Activated naive CD4-positive, alpha-beta T cell treated with anti-CD3 and anti-CD28 coated beads, Interleukin-2, amount 50 U/mL, for 16 hours (primary cell): ENCODE measurements around the gene PHACTR3.

Source experiments
- DNase-seq: peaks from one replicate; pipeline ENCODE4 v3.0.0-alpha.2; 2020

The PHACTR3 gene

DNA sequence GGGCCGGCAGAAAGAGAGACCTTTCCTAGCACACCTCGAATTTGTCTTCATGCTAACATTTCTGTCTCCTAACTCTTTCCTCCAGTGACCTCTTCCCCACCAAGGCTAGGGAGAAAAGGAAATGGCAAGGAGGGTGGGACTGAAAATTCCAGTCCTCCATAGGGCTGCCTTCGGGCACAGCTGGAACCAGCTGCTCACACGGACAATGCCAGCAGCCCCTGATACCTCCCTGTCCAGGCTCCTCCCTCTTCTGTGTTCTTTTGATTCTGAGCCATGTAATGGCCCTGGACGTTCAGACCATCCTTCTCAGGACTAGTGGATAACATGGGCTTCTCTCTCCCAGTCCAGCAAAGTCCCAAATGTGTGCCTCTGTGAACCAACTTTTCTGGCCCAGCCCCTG is 29.1 kb upstream of the PHACTR3 start:
- no peak for DNase-seq

DNA sequence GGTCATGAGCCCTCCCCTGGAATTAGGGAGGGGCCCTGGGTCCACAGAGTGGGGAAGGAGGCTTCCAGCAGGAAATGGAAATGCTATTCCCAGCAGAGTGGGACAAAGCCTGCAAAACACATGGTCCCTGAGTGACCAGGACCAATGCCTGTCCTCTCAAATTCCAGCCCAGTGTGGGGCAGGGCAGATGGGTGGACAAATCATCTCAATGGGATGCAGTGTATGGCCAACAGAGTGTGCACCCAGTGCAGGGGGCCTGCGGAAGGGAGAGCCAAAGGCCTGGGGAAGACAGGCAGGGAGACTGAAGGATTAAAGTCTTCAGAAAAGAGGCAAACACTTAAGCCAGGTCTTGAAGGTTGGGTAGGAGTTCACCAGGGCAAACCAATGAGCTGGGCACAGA is 28.7 kb upstream of the PHACTR3 start:
- DNase-seq, result no peak

DNA sequence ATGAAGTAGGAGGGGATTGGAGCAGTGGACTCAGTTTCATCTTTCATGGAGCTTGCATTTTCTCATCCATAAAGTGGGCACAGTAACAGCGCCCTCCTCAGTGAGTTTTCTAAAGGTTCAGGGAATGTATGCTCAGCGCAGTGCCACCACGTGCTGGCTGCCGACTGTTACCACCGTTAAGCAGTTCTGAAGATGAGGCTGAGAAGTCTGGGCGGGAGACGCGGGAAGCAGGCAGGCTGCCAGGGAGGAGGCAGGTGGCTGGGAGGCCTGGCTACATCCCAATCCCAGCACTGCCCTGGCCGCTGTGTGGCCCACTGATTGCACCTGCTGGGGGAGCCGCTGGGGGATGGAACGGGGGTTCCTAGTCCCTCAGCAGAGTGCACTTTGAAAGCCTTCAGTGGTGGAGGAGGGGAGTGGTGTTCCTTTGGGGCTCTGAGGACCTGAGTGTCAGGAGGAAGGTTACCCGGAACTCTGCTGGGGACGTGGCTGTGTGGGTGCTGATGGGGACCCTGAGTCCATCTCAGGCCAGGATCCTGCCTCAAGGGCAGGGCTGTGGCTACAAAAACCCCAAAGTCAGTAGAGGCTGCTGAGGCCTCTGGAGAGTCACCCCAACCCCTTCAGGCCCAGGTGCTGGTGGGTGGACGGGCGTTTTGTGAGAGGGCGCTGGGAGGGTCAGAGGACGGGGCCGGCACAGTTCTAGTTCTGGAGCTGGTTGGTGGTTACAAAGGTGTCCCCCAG is 28.0 kb upstream of the PHACTR3 start:
- no peak for DNase-seq

DNA sequence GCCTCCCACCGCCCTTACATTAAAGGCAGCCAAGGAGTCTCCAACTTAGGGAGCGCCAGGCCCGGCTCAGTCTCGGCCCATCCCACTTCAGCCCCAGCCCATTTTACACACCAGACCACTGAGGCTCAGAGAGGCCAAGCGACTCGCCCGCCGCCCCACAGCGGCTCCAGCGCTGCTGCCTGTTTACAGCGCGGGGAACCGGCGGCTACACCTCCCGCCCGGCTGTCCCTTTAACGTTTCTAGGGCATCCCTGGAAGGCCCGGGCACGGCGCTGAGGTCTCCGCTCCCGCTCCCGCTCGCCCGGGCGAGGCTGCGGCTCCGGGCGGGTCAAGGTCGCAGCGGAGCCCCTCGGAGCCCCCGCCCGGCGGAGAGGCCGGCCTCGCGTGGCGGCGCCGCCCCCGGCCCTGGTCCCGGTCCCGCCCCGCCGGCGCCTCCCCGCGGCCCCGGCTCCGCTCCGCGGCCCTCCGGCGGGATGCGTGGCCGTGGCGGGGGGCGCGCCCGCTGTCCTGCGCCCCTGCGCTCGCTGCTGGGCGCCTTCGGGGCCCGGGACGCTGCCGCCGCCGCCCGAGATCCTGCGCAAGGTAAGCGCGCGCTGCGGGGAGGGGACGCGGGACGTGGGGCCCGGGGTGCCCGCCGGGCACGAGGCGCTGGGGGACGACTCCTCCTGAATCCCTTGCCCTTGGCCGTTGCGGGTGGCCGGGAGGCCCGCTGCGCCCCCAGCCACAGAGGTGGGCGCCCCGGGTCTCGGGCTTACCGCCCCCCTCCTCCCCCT is 27.1 kb upstream of the PHACTR3 start:
- no peak for DNase-seq

DNA sequence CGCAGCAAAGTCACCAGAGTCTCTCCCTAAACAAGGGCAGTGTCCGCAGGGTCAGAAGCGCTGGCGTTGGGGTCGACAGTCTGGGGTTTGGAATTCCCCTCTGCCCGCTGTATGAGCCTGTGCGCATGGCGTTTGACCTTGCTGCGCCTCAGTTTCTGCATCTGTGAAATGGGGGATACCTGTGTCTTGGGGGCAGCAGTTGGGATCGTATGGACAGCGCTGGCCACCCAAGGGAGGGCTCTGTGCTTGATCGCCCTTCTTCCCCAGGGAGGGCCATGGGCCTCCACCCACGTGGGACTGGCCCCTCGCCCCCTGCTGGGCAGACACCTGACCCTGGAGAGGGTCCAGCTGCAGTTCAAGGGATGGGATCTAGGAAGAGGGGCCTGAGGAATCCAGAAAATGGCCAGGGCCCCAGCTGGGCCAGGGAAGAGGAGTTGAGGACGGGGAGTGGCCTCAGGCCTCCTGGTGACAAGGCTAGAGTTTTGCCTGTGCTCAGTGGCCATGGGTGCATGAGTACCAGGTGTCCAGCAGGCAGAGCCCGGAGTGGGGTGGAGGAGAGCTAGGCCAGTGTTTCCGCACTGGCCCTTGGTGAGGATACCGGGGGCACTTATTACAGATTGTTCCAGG is 26.4 kb upstream of the PHACTR3 start:
- DNase-seq, result no peak

DNA sequence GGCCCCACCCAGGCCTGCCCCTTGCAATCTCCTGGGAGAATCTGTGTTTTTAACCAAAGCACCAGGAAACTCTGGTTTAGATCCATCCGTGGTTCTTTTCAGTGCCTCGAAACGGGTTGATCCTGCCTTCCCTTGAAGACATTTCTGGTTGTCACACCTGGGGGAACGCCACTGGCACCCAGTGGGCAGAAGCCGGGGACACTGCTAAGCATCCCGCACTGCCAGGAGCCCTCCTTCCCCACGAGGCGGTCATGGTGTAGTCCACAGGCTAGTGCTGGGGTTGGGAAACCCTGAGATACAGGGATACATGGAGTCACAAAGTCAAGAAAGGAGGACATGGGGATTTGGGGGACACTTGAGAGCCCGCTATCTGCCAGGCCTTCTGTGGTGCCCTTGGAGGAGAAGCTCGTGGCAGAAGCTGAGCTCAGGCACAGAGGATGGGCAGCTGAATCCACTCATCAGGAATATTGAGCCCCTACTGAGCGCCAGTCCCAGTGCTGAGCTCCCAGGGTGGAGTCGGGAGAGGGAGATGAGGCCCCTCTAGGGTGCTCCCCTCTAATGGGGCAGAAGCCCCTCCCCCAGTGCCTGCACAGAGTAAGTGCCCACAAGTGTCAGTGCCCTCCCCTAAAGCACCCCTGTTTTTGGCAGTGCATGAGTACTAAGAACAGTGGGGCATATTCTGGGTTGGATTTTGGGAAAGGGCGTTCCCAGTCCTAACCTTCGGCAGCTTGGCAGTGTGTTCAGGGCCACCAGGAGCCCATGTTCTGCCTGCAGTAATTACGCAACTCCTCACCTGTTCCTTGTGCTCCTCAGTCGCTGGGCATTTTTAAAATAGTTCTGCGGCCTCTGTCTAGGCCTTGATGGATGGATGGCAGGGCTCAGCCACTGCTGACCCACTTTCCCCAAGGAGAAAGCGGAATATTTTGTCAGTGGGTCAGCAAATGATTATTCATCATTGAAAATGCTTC is 25.6 kb upstream of the PHACTR3 start:
- no peak for DNase-seq

DNA sequence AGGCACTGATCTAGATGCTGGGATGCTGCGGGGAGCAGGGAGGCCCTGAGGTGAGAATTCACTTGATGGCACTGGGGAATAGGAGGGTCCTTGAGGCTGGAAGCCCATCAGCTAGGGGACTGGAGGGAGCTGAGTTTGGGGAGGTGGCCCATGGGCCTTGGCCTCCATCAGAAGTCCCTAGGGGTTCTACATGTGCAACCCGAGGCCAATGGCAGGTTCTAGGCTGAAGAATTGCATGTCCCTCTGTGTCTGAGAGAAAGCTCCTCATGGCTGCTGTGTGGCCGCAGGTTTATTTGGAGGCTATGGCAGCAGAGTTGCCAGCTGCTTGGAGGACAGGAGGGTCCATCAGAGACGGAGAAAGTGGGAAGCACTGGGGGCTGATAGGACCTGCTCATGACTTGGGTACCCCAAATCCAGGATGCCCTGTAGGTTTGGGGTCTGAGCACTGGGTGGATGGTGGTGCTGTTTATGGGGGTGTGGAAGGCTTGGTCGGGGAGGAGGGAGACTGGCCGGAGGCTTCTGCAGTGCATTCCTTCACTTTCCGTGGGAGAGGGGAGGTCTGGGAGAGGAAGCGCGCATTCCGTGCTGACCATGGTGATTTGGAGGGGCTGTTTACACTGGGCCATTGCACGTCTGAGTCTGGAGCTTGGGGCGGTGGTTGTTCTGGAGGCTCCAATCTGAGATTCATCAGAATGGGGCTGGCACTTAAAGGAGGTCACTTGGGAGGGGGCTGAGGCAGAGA is 24.8 kb upstream of the PHACTR3 start:
- DNase-seq, result no peak

DNA sequence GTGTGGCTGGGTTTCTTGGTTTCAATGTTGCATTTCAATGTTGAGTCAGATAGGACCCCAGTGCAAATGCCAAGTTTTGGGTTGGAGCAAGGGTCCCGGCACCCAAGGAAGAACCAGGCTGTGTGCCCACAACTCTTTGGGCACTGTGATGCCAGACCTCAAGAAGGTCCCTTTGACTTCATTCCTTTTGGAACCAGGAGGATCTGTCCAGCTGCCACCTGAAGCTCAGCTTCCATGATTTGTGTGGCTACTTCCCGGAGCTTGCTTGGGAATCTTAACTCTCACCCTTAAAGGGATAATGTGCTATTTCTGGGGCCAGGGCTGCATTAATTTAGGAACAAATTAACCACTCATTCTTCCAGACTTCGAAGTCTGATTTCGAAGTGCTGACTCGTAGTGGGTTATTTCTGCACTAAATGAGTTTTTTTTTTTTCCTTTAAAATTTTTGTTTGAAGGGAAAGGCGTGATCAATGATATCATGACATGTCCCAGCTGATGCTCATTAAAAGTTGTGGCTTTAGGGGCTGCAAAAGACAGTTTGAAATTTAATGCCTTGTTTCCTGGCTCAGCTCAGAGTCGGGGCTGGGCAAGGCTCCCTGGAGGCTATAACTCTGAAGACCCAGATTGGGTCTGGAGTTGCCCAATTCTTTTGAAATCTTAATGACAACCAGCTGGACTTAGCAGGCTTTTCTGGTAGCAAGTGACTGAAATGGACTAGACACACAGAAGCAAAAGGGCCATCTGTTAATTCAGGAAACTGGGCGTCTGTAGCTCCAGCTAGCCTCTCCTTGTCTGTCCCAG is 24.0 kb upstream of the PHACTR3 start:
- DNase-seq, result no peak

DNA sequence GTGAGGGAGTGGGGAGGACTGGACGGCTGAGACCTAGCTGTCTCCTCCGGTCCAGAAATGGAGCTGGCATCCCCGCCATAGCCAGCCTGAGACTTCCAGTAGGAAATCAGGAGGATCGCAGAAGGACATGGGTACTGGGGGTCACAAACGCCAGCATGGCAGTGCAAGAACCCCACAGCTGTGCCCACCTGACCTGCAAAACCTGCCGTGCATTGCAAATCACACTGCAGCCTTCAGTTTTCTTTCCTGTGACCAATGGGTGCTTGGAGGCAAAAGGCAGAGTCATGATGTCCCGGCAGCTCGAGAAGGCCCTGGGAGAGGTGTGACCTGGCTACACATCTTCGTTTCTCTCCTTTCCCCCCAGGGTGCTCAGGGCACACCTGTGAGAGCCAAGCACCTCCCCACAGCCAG is 23.3 kb upstream of the PHACTR3 start:
- no peak for DNase-seq

DNA sequence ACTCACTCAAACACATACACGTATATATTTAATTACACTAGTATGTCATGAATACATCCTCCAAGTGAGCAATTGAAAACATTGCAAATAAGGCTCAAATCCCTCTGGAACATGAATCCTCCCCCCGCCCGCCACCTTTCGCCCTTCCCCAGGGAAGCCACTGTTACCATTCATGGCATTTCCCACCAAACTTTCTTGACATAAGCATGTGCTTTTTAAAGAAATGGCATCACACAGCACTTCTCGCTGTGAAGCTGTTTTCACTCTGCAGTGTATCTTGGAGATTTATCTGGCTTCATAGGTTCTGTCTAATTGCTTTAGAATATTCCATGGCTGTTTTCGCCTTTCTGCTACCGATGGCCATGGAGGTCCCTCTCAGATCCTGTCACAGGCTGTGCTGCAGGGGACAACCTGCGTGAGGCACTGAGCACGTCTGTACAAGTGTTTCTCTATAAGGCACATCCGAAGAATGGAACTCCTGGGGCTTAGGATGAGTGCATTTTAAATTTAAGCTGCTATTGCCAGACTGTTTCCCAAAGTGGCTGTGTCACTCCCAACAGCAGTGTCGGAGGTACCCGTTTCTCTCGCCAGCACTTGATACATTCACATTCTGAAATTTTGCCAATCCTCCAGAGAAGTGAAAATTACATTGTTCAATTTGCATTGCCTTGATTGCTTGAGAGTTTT is 22.2 kb upstream of the PHACTR3 start:
- DNase-seq, result no peak

DNA sequence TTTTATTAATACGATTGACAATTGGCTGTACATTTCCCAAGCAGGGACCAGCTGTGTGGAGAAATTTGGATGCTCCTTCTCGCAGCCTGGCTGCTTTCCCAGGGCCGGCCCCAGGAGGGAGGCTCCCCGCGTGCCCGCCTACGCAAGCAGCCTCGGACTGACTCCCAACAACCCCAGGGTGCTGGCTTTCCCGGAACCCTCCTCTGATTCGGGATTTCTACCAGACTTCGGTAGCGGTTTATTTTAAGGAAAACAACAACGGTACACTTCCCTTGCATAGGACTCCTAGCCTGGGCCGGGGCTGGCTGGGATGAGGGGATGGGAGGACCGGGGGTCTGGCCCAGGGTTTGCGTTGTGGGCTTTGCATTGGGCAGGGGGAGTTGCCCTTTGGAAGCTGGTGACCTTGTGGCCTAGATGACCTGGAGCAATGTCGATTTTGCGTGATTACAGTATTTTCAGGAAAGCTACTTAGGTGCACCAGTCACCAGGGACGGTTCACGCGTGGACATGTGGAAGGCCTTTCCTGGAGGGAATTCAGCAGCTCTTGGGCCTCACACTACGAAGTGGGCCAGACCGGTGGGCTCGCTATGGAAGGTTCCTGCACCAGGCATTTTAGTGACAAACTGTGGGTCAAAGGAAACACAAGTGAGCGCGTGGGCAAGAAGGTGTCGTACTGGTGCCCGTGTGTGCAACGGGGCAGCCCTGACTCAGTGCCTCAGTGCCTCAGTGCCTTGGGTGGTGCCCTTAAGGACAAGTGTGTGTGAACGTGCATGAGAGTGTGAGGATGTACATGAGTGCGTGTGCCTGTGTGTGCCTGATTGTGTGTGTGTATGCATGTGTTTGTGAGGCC is 20.7 kb upstream of the PHACTR3 start:
- DNase-seq, result no peak

DNA sequence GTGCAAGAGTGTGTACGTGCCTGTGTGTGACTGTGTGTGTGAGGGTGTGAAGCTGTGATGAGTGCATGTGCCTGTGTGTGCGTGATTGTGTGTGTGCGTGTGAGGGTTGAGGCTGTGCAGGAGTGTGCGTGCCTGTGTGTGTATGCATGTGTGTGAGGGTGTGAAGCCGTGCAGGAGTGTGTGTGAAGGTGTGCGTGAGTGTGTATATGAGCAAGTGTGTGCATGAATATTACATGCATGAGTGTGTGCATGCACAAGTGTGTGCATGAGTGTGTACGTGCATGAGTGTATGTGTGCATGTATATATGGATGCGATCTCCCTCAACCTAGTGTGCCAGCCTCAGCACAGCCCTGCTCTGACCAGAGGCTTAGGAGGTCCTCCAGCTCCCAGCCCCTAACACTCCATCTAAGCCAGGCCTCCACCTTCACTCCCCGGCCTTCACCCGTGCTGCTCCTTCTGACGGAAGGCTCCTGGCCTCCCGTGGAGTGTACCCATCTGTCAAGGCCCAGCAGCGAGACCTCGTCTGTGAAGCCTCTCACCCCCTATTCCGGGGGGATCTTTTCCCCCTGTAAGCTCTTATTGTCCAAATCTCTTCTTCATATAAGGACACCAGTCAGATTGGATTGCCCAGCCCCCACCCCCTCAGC is 19.9 kb upstream of the PHACTR3 start:
- DNase-seq, result no peak

DNA sequence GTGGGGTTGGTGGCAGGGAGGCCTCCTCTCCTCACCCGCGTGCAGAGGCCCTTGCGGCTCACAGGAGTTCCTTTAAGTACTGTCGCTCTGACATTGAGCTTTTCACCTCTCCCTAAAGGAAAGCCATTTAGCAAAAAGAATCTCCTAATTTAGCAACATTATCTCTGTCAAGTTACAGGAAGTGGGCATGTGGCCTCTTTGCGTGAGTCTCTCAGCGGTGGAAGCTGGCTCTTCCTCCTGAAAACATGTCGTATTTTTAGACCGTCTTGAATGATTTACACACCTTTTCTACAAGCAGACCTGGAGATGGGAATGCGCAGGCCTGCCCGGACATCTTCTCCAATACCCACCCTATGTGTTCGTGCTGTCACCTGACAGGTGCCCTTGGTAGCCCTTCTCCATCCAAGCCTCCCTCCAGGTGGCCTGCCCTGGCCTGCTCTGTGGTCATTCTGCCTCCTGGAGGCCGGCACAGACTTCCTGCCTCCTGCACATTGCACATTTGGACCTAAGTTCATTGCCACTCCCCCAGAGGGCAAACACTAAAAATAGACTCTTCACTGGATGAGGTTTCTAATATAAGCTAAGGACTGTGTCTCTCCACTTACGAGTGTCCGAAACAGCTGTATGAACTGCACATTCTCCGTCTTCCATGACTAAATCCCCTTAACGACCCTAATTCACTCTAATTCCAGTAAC is 18.5 kb upstream of the PHACTR3 start:
- DNase-seq, result no peak

DNA sequence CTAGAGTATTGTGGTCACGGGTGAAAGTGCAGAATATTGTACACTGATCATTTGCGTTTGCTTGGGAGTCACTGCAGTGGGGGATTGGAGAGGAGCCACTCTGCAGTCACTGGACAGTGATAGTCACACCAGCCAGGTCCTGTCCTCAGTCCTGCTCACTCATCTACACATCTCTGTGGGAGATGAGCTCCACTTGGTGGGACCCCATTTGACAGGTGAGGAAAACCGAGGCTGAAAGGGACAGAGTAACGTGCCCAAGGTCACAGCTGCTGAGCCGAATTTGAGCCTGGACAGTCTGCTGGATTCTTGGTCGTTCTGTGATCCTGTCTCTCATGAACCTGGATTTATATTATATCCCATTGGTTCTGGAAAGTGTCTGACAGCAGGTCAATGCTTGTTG is 17.7 kb upstream of the PHACTR3 start:
- no peak for DNase-seq

DNA sequence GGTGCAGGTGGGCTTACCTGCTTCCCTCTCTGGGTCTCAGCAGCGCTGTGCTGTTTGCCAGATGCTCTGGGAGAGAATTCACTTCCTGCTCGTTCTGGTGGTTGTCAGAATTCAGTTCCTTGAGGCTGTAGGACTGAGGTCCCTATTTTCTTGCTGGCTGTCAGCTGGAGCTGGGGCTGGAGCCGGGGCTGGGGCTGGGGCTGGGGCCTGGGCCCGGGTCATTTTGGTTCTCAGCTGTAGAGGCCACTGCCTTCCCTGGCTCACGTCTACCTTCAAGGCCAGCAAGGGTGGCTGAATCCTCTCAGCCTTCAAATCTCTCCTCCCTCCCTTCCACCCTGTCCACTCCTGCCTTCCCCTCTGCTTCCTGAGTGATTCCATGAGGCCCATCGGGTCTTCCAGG is 16.8 kb upstream of the PHACTR3 start:
- no peak for DNase-seq

DNA sequence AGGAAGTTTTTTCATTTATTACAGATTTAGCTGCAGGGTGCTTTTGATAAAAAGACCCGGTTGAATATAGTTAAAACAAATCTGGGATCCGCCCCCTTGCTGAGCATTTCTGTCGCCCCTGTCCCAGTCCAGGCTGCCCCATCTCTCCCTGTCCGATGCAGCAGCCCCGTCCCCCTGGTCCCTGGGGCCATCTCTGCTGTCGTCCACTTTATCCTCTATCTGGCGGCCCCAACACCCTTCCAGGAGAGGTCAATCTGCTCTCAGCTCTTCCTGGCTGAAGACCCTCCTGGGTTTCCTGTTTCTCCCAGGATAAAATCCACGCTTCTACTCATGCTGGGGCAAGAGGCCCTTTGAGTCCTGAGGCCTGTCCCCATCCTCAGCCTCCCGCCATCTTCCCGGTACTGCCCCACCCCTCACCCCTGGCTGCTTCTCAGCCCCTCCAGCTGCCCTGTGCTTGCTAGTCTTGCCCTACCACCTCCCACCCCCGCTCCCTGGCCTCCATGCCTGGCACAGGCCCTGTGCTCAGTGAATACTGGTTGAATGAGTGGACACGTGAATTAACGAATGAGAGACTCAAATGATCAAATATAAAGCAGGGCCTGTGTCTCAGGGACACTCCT is 16.0 kb upstream of the PHACTR3 start:
- no peak for DNase-seq

DNA sequence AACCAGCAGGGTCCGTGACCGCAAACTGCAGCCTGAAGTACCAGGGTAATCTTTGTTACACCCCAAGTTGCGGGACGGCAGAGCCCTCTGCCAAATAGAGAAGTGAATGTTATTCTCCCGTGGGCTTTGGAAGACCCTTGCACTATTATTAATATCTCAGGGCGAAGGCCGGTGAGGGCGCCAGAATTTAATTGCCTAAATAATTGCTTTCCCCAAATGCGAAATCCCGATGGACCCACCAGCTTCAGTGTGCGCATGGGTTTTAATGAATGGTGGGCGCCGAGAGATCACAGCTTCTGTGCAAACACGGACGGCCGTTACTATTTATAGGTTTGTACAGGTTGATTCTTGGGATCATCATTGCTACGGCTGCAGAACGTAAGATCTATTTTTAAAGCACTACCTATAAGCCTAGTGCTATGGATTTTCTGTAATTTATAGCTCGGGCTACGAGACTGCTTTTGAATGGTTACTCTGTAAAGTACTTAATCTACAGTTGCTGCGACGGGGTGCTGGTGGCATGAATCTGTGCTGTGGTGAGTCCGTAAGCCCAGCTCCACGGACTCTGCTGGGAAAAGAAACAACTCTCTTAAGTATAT is 15.2 kb upstream of the PHACTR3 start:
- DNase-seq, result no peak

DNA sequence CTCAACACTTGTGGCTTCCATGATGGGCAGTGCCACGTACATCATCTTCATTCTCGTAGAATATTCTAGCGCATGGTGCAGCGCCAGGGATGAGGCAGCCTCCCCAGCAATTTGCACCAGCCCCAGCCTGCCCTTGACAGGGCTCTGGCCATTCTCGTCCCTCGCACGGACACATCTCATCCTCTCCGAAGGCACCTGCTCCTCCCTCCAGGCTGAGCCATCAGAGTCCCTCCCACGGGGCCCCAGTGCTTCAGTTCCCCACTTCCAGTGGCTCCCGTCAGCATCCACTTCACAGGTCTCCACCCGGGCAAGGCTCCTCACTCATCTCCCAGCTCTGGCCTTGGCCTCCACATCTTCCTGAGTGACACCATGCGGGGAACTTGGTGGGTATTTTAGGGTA is 13.3 kb upstream of the PHACTR3 start:
- DNase-seq, result no peak
